SK-N-SH treated with all-trans-retinoic acid at 6 μM for 48 hours (cell line): ENCODE data around the gene RECQL5.

Experiments used
- CREB5 ChIP-seq: fragments of 250-450 bp; sonication (Bioruptor Pico); IDR thresholded peaks from 2 replicates; pipeline ENCODE4 v1.5.1; 2020; ENCODE audit warnings: low read depth, mild to moderate bottlenecking, moderate library complexity
- CSDC2 ChIP-seq: fragments of 250-450 bp; sonication (Bioruptor Pico); IDR thresholded peaks from 2 replicates; pipeline ENCODE4 v1.5.0; 2020; ENCODE audit warnings: mild to moderate bottlenecking, moderate library complexity
- CSRNP3 ChIP-seq: fragments of 250-450 bp; sonication (Bioruptor Pico); IDR thresholded peaks from 2 replicates; pipeline ENCODE4 v1.5.1; 2021; ENCODE audit warnings: mild to moderate bottlenecking, moderate library complexity
- GLIS3 ChIP-seq: fragments of 250-450 bp; sonication (Bioruptor Pico); IDR thresholded peaks from 2 replicates; pipeline ENCODE4 v1.5.0; 2020; ENCODE audit warnings: mild to moderate bottlenecking, moderate library complexity
- PATZ1 ChIP-seq: fragments of 250-450 bp; sonication (Bioruptor Pico); IDR thresholded peaks from 2 replicates; pipeline ENCODE4 v1.8.0; 2020; ENCODE audit warnings: mild to moderate bottlenecking, moderate library complexity, borderline replicate concordance
- TOX ChIP-seq: fragments of 250-450 bp; sonication (Bioruptor Pico); IDR thresholded peaks from 2 replicates; pipeline ENCODE4 v1.8.0; 2021; ENCODE audit warnings: mild to moderate bottlenecking, moderate library complexity, borderline replicate concordance
- ZC3H10 ChIP-seq: fragments of 250-450 bp; sonication (Bioruptor Pico); IDR thresholded peaks from 2 replicates; pipeline ENCODE4 v1.5.1; 2021; ENCODE audit warnings: mild to moderate bottlenecking, moderate library complexity

- TF ChIP-seq PATZ1 (CRISPR knock-in tag) (no peak), CSRNP3 (no peak), CREB5 (CRISPR knock-in tag) (no peak), GLIS3 (CRISPR knock-in tag) (no peak), ZC3H10 (CRISPR knock-in tag) (no peak), CSDC2 (CRISPR knock-in tag) (no peak), TOX (CRISPR knock-in tag) (no peak)
Observed at GRCh38 chr17:75642784-75643642, 23.9 kb downstream of the RECQL5 start.
